Measurements from ENCODE around the gene FBXW8.

FBXW8 gene

GRCh38 chr12:117064049-117064448 lies 153.3 kb downstream of the FBXW8 start:
- no peak for TF ChIP-seq CTCF (IDR thresholded peaks at IDR 0.05; ENCODE audit: insufficient read depth, missing control alignments)
- no peak for FAIRE-seq
- DNase-seq (ENCODE audit: insufficient read length, low spot score), result no peak

DNA sequence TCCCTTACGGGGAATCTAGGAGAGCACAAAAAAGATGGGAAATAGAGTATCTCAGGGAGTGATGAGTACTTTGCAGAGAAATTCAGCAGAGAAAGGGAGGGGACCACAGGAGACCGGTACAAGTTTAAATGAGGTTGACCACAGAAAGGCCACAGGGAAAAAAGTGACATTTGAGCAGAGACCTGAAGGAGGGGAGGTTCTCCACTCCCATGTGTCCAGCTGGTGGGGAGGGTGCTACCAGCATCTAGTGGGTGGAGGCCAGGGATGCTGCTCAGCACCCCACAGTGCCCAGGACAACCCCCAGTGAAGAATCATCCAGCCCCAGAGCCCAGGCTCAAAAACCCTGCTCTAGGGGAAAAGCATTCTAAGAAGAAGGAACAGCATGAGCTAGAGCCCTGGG lies 153.8 kb downstream of the FBXW8 start:
- no peak for TF ChIP-seq CTCF (IDR thresholded peaks at IDR 0.05; ENCODE audit: insufficient read depth, missing control alignments)
- DNase-seq (ENCODE audit: insufficient read length, low spot score), result no peak
- no peak for FAIRE-seq

GRCh38 chr12:117067016-117067415 lies 156.3 kb downstream of the FBXW8 start:
- FAIRE-seq (no peak), DNase-seq (ENCODE audit: insufficient read length, low spot score) (no peak)
- no peak for TF ChIP-seq CTCF (IDR thresholded peaks at IDR 0.05; ENCODE audit: insufficient read depth, missing control alignments)

DNA sequence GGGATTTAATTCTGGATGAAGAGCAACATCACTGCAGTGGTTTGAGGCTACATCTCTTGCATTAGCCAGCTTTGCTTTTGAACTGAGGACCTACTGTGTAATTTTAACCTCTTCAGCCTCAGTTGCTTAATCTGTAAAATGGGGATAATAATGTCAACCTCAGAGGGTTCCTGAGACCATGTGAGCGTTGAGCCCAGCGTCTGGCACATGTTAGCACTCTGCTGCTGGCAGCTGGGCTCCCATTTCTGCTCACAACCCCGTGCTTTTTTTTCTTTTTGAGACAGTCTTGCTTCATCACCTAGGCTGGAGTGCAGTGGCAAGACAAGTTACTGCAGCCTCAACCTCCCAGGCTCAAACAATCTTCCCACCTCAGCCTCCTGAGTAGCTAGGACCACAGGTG lies 156.9 kb downstream of the FBXW8 start:
- FAIRE-seq, result no peak
- no peak for DNase-seq (ENCODE audit: insufficient read length, low spot score)
- no peak for TF ChIP-seq CTCF (IDR thresholded peaks at IDR 0.05; ENCODE audit: insufficient read depth, missing control alignments)

DNA sequence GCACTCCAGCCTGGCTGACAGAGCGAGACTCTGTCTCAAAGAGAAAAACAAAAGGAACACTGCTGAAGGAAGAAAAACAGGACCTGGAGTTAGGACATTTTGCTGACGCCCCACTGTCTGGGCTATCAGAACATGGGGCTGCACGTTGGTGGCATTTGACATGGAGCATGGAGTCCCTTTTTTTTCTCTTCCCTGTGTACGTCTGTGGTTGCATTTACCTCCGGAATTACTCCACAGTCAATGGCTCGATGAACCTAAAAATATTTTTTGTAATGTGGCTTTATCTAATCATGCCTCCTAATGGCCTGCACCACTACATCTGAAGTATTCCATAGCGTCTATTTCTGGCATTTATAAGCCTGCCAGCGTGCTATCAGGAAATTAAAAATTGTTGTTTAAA lies 157.7 kb downstream of the FBXW8 start:
- FAIRE-seq (no peak), DNase-seq (ENCODE audit: insufficient read length, low spot score) (no peak)
- no peak for TF ChIP-seq CTCF (IDR thresholded peaks at IDR 0.05; ENCODE audit: insufficient read depth, missing control alignments)

- DNase-seq (ENCODE audit: insufficient read length, low spot score), result no peak
- TF ChIP-seq CTCF (IDR thresholded peaks at IDR 0.05; ENCODE audit: insufficient read depth, missing control alignments), result no peak
These were observed 158.5 kb downstream of the FBXW8 start for GRCh38 chr12:117069101-117069797.

More at GRCh38 chr12:117069101-117069797, 158.5 kb downstream of the FBXW8 start:
- no peak for FAIRE-seq

All from D721Med (cell line).